GM19463 (cell line): ENCODE results near the gene SLC29A3.
"Not testable (repeated sequence)": the region's sequence is repeated elsewhere in the genome, so short reads cannot be mapped to it uniquely, and the experiment has no call there.

Experiments used
- ATAC-seq: cut with Tn5 transposase; IDR thresholded peaks from one replicate; pipeline ENCODE4 v1.9.1; 2021; ENCODE audit warnings: mild to moderate bottlenecking, moderate library complexity; ENCODE audit not compliant: unreplicated experiment

SLC29A3 gene

GRCh38 chr10:71319042-71319799 is at the start of gene SLC29A3:
Gene SLC29A3, plus strand, starts transcription at chr10:71319259. Its CDS starts 51 bp downstream, at chr10:71319310.
- peak; percentile 78 for ATAC-seq

GRCh38 chr10:71269301-71270288 is 49.5 kb upstream of the SLC29A3 start:
- no peak for ATAC-seq

- no peak for ATAC-seq
Observed at GRCh38 chr10:71270301-71271220, 48.5 kb upstream of the SLC29A3 start.

- no peak for ATAC-seq
Observed at GRCh38 chr10:71271662-71272055, 47.4 kb upstream of the SLC29A3 start.

- no peak for ATAC-seq
Observed at GRCh38 chr10:71272056-71272771, 46.8 kb upstream of the SLC29A3 start.

- ATAC-seq, result not testable (repeated sequence)
Observed at GRCh38 chr10:71272974-71273373, 46.1 kb upstream of the SLC29A3 start.

- ATAC-seq, result no peak
Observed at GRCh38 chr10:71273506-71273905, 45.6 kb upstream of the SLC29A3 start.

- no peak for ATAC-seq
Observed at GRCh38 chr10:71274901-71275796, 43.9 kb upstream of the SLC29A3 start.

GRCh38 chr10:71276873-71277272 is 42.2 kb upstream of the SLC29A3 start:
- no peak for ATAC-seq

- ATAC-seq, result no peak
Observed at GRCh38 chr10:71277914-71278665, 41.0 kb upstream of the SLC29A3 start.

GRCh38 chr10:71278691-71279588 is 40.1 kb upstream of the SLC29A3 start:
- no peak for ATAC-seq

GRCh38 chr10:71279590-71280170 is 39.4 kb upstream of the SLC29A3 start:
- ATAC-seq, result no peak

- no peak for ATAC-seq
Observed at GRCh38 chr10:71280216-71280615, 38.8 kb upstream of the SLC29A3 start.

GRCh38 chr10:71280825-71281224 is 38.2 kb upstream of the SLC29A3 start:
- ATAC-seq, result no peak

- no peak for ATAC-seq
Observed at GRCh38 chr10:71281646-71282322, 37.3 kb upstream of the SLC29A3 start.

- ATAC-seq, result no peak
Observed at GRCh38 chr10:71282323-71282680, 36.8 kb upstream of the SLC29A3 start.
